Endothelial cell of hepatic sinusoid (primary cell): ENCODE results near the gene EEF2K.

Experiments used
- in situ Hi-C: cut with HindIII; loops from 2 replicates; pipeline ENCODE4 v1.10.0; 2017; ENCODE audit warnings: low sequenced_read_pairs

Gene EEF2K

DNA sequence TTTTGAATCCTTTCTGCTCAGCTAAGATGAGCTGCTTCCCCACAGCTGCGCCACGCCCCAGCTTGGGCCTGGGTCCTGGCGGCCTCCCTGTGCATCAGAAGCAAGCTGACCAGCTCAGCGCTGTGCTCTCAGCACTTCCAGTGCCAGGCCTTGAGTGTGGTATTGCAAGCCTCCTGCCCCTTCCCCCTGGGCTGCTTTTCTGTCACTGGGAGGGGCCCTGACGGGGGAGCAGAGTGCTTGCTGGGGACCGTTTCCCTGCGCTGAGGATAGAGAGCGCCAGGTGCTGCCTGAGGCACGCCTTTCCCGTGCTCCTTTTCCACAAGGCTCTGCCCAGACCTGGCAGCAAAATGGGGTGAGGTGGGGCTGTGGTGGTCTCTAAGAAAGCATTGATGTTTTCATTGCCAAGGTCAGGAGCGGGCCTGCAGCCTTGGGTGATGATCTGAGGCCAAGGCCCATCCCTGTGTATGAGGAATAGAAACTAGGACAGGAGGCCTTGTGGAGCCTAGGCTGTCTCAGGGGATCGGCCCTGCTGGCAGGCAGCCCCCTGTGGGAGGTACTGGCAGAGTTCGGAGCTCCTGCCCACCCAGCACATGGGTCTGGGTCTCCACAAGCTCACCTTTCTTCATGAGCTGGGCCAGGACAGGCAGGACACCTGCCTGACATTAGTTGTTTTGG, 120.8 kb downstream of the EEF2K start:
- in situ Hi-C loops = loop anchor here (25.0 kb wide), 1 partner anchor 310 kb away; no protein-coding TSS in a partner anchor

DNA sequence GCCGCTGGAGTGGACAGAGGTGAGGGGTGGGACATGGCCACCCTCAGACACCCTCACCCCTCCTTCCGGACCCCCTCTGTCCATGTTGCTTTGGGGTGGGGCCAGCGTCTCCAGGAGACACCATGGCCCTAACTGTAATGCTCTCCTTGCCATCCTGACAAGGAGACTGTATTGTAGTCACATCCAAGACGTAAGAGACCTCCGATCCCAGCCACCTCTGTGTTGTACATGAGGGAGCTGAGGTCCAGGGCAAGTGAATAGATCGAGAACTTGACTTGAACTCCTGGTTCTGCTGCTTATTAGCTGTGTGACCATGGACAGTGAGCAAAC, 121.3 kb downstream of the EEF2K start:
- in situ Hi-C loops = loop anchor here (25.0 kb wide), 1 partner anchor 310 kb away; no protein-coding TSS in a partner anchor

DNA sequence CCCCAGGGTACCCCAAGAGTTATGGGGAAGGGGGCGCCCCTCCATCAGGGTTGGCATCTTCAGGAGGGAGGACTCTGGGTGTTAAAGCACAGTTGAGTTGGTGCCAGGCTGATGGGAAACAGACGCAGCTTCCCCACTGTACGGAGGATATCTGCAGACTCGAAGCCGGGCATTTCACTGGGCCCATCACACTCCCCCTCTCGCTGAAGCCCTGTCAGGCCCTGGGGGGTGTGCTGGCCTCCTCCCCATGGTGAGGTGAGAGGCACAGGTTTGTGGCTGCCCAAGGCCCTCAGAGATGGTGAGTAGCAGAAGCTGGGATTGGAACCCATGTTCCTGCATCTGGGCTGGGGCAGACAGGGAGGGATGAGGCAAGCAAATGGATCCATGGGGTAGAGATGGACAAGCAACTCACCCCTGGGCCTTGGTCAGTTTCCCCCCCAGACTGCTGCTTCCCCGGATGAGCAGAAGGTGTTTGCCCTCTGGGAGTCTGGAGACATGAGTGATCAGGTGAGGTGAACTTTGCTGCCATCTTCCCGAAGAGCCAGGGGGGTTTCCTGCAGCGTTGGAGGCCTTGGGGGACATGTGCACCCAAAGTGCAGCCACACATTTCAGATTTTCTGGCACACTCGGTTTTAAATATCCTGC, 122.1 kb downstream of the EEF2K start:
- in situ Hi-C loops = loop anchor here (25.0 kb wide), 1 partner anchor 309 kb away; no protein-coding TSS in a partner anchor

DNA sequence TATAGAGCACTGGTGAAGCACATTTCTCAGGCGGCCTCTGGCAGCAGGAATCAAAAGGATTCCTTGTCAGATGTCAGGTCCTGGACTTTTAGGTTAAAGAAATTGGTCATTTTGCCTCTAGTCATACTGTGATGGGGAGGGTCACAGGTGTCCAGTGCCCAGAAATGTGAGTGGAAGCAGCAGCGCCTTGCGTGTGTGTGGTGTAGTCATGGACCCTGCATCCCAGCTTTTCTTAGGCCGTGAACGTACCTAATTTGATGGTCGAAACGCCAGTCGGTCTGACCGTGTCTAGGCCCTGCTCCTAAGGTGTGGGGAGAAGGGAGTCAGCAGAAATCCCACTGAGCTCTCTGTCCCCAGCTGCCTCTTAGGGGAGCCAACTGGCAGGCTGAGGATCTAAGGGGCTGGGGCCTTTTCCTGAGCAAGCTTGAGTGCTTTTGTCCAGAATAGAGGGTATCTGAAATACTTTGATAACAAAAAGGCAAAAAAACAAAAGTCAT, 123.2 kb downstream of the EEF2K start:
- in situ Hi-C loops = loop anchor here (25.0 kb wide), 1 partner anchor 308 kb away; no protein-coding TSS in a partner anchor

DNA sequence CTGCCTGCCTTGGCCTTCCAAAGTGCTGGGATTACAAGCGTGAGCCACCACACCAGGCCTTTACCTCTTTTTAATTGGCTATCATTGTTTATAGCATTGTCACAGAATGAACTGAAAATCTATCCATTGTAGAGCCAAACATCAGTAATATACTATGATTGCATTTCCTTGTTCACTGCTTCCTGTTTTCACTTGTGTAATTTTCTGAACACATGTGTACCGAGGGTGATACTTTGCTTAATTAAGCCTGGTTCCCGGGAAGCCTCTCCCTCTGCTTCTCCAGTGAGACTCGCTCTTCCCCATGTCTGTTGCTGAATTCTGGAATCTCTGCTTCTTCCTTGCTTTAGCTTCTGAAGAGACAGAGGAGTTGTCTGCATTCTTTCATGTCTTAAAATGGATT, 124.2 kb downstream of the EEF2K start:
- in situ Hi-C loops = loop anchor here (25.0 kb wide), 1 partner anchor 307 kb away; no protein-coding TSS in a partner anchor

DNA sequence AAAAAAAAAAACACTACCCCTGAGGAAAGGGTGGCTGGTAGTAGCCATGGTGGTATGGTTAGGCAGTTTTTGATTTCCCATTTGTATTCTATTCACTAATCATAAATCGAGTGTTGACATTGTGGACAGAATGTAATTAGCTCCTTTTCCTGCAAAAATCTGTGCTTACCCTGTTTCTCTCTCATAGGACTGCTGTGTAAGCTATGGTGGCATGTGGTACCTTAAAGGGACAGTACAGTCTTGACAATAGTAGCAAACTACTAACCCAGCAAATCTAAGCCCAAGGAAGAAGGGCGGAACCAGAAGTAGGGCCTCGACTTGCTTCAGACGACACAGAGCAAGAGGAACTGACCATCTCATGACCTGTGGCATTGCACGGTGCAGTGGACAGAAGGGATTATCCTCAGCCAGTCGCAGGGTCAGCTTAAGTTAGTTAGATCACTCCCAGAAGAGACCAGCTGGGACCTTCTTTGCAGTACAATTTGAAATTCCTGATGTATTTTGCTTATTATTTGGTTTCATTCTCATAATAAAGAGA, 127.4 kb downstream of the EEF2K start:
- in situ Hi-C loops = loop anchor here (25.0 kb wide), 1 partner anchor 304 kb away; no protein-coding TSS in a partner anchor

DNA sequence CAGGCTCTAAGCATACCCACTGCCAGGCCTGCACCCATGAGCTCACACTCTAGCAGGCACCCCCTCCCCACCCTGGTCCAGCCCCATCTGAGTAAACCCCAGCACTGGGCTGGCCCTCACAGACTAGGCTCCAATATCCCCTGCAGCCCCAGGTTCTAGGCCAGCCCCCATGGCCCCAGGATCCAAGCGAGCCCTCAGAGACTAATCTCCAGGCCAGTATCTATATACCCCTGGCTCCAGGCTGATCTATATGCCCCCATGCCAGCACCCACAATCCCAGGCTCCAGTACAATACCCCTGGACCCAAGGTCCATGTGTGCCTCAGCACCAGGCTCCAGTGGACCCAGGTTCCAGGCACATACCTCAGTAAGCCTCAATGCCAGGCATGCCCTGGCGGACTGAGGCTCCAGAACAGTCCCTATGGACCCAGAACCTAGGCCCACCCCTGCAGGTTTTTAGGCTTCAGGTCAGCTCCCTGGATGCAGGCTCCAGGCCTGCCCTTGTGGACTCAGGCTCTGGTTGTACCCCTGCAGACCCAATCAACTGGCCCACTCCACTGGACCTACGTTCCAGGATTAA, 129.7 kb downstream of the EEF2K start:
- in situ Hi-C loops = loop anchor here (25.0 kb wide), 1 partner anchor 302 kb away; no protein-coding TSS in a partner anchor

DNA sequence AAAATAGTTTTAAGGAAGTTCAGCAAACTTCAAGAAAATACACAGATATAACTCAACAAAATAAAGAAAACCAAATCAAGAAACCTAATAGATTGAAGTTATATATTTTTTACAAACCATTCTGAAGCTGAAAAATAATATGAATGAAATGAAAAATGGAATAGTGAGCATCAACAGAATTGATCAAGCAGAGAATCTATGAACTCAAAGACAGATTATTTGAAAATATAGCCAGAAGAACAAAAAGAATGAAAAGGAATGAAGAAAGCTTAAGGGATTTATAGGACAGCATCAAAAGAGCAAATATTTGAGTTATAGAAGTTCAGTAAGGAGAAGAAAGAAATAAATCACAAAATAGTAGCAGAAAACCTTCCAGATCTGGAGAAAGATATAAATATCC, 130.5 kb downstream of the EEF2K start:
- in situ Hi-C loops = loop anchor here (25.0 kb wide), 1 partner anchor 301 kb away; no protein-coding TSS in a partner anchor

DNA sequence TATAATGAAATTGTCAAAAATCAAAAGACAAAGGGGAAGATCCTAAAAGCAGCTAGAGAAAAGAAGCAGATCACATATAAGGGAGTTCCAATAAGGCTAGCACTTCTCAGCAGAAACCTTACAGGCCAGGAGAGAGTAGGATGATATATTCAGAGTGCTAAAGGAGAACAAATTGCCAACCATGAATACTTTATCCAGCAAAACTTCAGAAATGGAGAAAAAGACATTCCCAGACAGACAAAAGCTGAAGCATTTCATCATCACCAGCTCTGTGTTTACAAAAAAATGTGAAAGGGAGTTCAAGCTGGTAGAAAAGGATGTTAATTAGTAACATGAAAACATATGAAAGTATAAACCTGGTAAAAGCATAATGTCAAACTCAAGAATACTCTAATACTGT, 131.0 kb downstream of the EEF2K start:
- in situ Hi-C loops = loop anchor here (25.0 kb wide), 1 partner anchor 300 kb away; no protein-coding TSS in a partner anchor

DNA sequence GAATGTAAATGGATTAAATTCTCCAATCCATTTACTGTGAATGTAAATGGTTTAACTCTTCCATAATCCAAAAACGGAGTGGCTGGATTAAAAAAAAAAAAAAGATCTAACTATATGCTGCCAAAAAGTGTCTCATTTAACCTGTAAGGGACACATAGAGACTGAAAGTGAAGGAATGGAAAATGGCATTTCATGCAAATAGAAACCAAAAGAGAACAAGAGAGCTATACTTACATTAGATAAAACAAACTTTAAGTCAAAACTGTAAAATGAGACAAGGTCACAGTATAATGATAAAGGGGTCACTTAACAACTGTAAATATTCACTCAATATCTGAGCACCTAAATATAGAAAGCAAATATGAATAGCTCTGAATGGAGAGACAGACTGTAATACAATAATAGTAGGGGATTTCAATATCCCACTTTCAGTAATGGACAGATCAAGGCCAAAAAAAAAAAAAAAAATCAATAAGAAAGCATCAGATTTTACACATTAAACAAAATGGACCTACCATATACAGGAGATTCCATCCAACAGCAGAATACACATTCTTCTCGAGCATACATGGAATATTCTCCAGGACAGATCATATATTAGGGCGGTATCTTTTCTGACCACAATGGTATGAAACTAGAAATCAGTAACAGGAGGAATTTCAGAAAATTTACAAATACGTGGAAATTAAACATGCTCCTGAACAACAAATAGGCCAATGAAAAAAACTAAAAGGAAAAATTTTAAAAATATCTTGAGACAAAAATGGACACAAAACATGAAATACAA, 132.0 kb downstream of the EEF2K start:
- in situ Hi-C loops = loop anchor here (25.0 kb wide), 1 partner anchor 299 kb away; no protein-coding TSS in a partner anchor
